K562 (cell line): Measurements from ENCODE around the gene MED15. TPM values are rescaled to one million over a fixed set of nuclear protein-coding genes. Genes with fewer than 3 reads are reported as not detected.

Experiments
- ATAC-seq: fragments of 200-7000 bp; cut with Tn5 transposase; 3 replicates; pipeline ENCODE4 v1.9.1; 2020; ENCODE audit warnings: moderate library complexity
- BruUV-seq: library from RNA; stranded (reverse); fragments of 400-500 nt; replicated peaks from 2 replicates; lab custom pipeline; 2021; lab: Mats Ljungman, UMichigan
- CTCF ChIA-PET: fragments of 300-600 bp; formaldehyde crosslinking; extraction: SDS; loops from one replicate; lab custom pipeline; 2021; ENCODE audit warnings: low intra/inter-chr PET ratio; lab: Yijun Ruan, JAX
- POLR2A ChIA-PET: fragments of 300-600, 350-650 bp; sonication (Branson Sonifier 250); formaldehyde crosslinking; extraction: SDS; loops from one replicate; lab custom pipeline; 2021; ENCODE audit warnings: antibody characterized with exemption, inconsistent platforms; lab: Yijun Ruan, JAX
- DNase-seq, 4 experiments: peaks; one replicate each; pipeline versions ENCODE4 v3.0.0 to v3.0.0-alpha.2; 2011 to 2018; ENCODE audit warnings: low spot score in 3 of 4, mixed read lengths in 3 of 4; ENCODE audit errors: extremely low read depth in 1 of 4
- FAIRE-seq: peaks from 2 replicates; lab custom pipeline; 2011; peaks lifted over from hg19 to GRCh38; lab: Jason Lieb, UNC
- H2AFZ ChIP-seq: 2 replicates; pipeline ENCODE4 v1.6.0; 2011; ENCODE audit warnings: low read depth, low read length, control low read depth, inconsistent platforms
- H3K27ac ChIP-seq: fragments of 200-600 bp; 3 replicates; pipeline ENCODE4 v1.8.0; 2011; ENCODE audit warnings: low read depth, mild to moderate bottlenecking, control low read depth, inconsistent platforms, low read length, moderate library complexity, mixed read lengths; ENCODE audit errors: extremely low read depth
- H3K27me3 ChIP-seq, 2 experiments: fragments of 300-600 bp in 1 of 2; 2 replicates in 1 of 2; 3 replicates in 1 of 2; pipeline versions ENCODE4 v1.6.0 to v1.8.0; 2011; ENCODE audit warnings: inconsistent platforms in 2 of 2, low read length in 2 of 2, mild to moderate bottlenecking in 1 of 2, mixed read lengths in 1 of 2, moderate library complexity in 1 of 2; ENCODE audit not compliant: control insufficient read depth in 2 of 2, insufficient read depth in 2 of 2
- H3K36me3 ChIP-seq: fragments of 300-600 bp; 3 replicates; pipeline ENCODE4 v1.8.0; 2011; ENCODE audit warnings: mild to moderate bottlenecking, low read length, inconsistent platforms; ENCODE audit not compliant: control insufficient read depth, insufficient read depth
- H3K4me1 ChIP-seq, 2 experiments: fragments of 200-600 bp in 1 of 2; replicated peaks in 1 of 2; 2 replicates in 1 of 2; 3 replicates in 1 of 2; pipeline versions ENCODE4 v1.5.1 to v1.8.0; 2011; ENCODE audit warnings: inconsistent platforms in 2 of 2, low read length in 2 of 2, mild to moderate bottlenecking in 1 of 2, mixed read lengths in 1 of 2, moderate library complexity in 1 of 2; ENCODE audit not compliant: control insufficient read depth in 2 of 2, insufficient read depth in 2 of 2
- H3K4me2 ChIP-seq: 2 replicates; pipeline ENCODE4 v1.6.1; 2011; ENCODE audit warnings: low read length, control low read depth, inconsistent platforms, mixed read lengths; ENCODE audit not compliant: insufficient read depth
- H3K4me3 ChIP-seq: fragments of 200-600 bp; sonication (generic), shearing (Covaris generic); 2 replicates; pipeline ENCODE4 v1.5.1; 2016; ENCODE audit warnings: control low read depth, inconsistent platforms
- H3K79me2 ChIP-seq: fragments of 200-600 bp; 3 replicates; pipeline ENCODE4 v1.8.0; 2011; ENCODE audit warnings: low read length, inconsistent platforms; ENCODE audit not compliant: control insufficient read depth, insufficient read depth
- H3K9ac ChIP-seq, 2 experiments: 2 replicates each; pipeline versions ENCODE4 v1.6.0 to v1.6.1; 2011; ENCODE audit warnings: low read depth in 2 of 2, low read length in 2 of 2, control low read depth in 1 of 2, inconsistent platforms in 1 of 2, mild to moderate bottlenecking in 1 of 2, mixed read lengths in 1 of 2; ENCODE audit not compliant: insufficient read depth in 1 of 2
- H3K9me1 ChIP-seq: one replicate; pipeline ENCODE4 v1.6.0; 2011; ENCODE audit warnings: inconsistent platforms, mild to moderate bottlenecking, low read length, moderate library complexity; ENCODE audit not compliant: control insufficient read depth, insufficient read depth
- H3K9me3 ChIP-seq: replicated peaks from 2 replicates; pipeline ENCODE4 v1.5.1; 2011; ENCODE audit warnings: low read depth, low read length, inconsistent platforms; ENCODE audit not compliant: control insufficient read depth, insufficient read depth
- H4K20me1 ChIP-seq: replicated peaks from 2 replicates; pipeline ENCODE4 v1.6.1; 2011; ENCODE audit warnings: low read length, inconsistent platforms, mixed read lengths; ENCODE audit not compliant: control insufficient read depth, insufficient read depth
- ARID1B ChIP-seq: fragments of 450-650 bp; IDR thresholded peaks from 2 replicates; pipeline ENCODE4 v1.6.1; 2016; ENCODE audit warnings: antibody characterized with exemption, mild to moderate bottlenecking, inconsistent platforms
- CBFA2T3 ChIP-seq: fragments of 450-650 bp; IDR thresholded peaks from 2 replicates; pipeline ENCODE4 v1.6.1; 2017
- FOXA3 ChIP-seq, 2 experiments: fragments of 450-650 bp in 1 of 2; sonication (generic) in 1 of 2; formaldehyde crosslinking; IDR thresholded peaks in 1 of 2; conservative IDR thresholded peaks in 1 of 2; 2 replicates each; pipeline versions ENCODE4 v1.4.0 to v1.8.0; 2020 to 2022; ENCODE audit warnings: mild to moderate bottlenecking in 2 of 2, missing genetic modification reagents in 1 of 2
- HOXB6 ChIP-seq: fragments of 250-450 bp; sonication (Bioruptor Pico); IDR thresholded peaks from 2 replicates; pipeline ENCODE4 v1.5.1; 2022; ENCODE audit warnings: mild to moderate bottlenecking, borderline replicate concordance
- KDM4B ChIP-seq, 2 experiments: fragments of 450-650 bp in 1 of 2; sonication (generic) in 1 of 2; IDR thresholded peaks; 2 replicates each; pipeline ENCODE4 v1.6.1; 2016 to 2017; ENCODE audit warnings: borderline replicate concordance in 2 of 2, antibody characterized with exemption in 1 of 2, low read depth in 1 of 2, mild to moderate bottlenecking in 1 of 2
- POLR2G ChIP-seq: fragments of 200-400 bp; formaldehyde crosslinking; IDR thresholded peaks from 2 replicates; pipeline ENCODE4 v1.6.1; 2017; ENCODE audit warnings: low read depth, mild to moderate bottlenecking, antibody characterized with exemption, low read length, moderate library complexity
- RBM39 ChIP-seq: fragments of 200-400 bp; formaldehyde crosslinking; optimal IDR thresholded peaks from 2 replicates; pipeline ENCODE3; 2018; ENCODE audit warnings: low read depth, low read length
- TEAD2 ChIP-seq: fragments of 450-650 bp; IDR thresholded peaks from 2 replicates; pipeline ENCODE4 v1.6.1; 2016; ENCODE audit warnings: missing genetic modification characterization, control low read depth, missing compliant biosample characterization
- ZFX ChIP-seq: sonication (generic); formaldehyde crosslinking; IDR thresholded peaks from 2 replicates; pipeline ENCODE4 v1.8.0; 2022; ENCODE audit warnings: mild to moderate bottlenecking, missing genetic modification reagents, moderate library complexity
- ZNF165 ChIP-seq: fragments of 250-450 bp; sonication (Bioruptor Pico); IDR thresholded peaks from 2 replicates; pipeline ENCODE4 v1.4.0; 2020; ENCODE audit warnings: borderline replicate concordance
- ZNF232 ChIP-seq: sonication (generic); formaldehyde crosslinking; IDR thresholded peaks from 2 replicates; pipeline ENCODE4 v1.8.0; 2022; ENCODE audit warnings: mild to moderate bottlenecking, missing genetic modification reagents
- ZNF584 ChIP-seq: fragments of 200-800 bp; sonication (Bioruptor generic); IDR thresholded peaks from 2 replicates; pipeline ENCODE4 v1.6.1; 2016; ENCODE audit warnings: low read depth, mild to moderate bottlenecking, missing genetic modification characterization, missing compliant biosample characterization
- ZNF830 ChIP-seq: fragments of 250-450 bp; sonication (Bioruptor Pico); IDR thresholded peaks from 2 replicates; pipeline ENCODE4 v1.5.0; 2021; ENCODE audit warnings: mild to moderate bottlenecking
- WGBS: fragments of 100-300 bp; shearing (Covaris generic); methylation state at CpG from one replicate; pipeline ENCODE4 v1.1.6; 2016; ENCODE audit warnings: low coverage, mixed read lengths; ENCODE audit not compliant: insufficient coverage; ENCODE audit errors: missing lambda C conversion rate; 5-methylcytosine and 5-hydroxymethylcytosine counted together
- in situ Hi-C: fragments of 300-500 bp; cut with MboI; formaldehyde crosslinking; loops from 4 replicates; pipeline ENCODE4 v1.15.0; 2018; ENCODE audit warnings: inconsistent platforms, mixed read lengths
- intact Hi-C: fragments of 100-400 bp; cut with micrococcal nuclease; formaldehyde crosslinking; loops from 2 replicates; pipeline ENCODE4 v1.14.2; 2022
- polyA plus RNA-seq, 8 experiments: library from polyadenylated mRNA; depleted of rRNA in 4 of 8; stranded (reverse) in 5 of 8; unstranded in 3 of 8; fragments of >200 nt; fragmentation: Nextera tagmentation in 2 of 8; fragmentation: Illumina TruSeq in 1 of 8; extraction: Ambion mirVana in 2 of 8; extraction: Trizol in 1 of 8; gene quantifications; 2 replicates each; pipeline versions ENCODE4 v1.2.1 to v1.2.3, GENCODE V29; 2011 to 2014; ENCODE audit warnings: inconsistent platforms in 1 of 8, missing spikeins in 1 of 8
- total RNA-seq, 7 experiments: library from RNA; depleted of rRNA in 6 of 7; stranded (reverse); fragments of >200 nt in 6 of 7; fragmentation: Illumina TruSeq in 2 of 7; extraction: Trizol in 2 of 7; gene quantifications; 2 replicates each; pipeline versions ENCODE4 v1.2.1 to v1.2.3, GENCODE V29; 2011 to 2021; ENCODE audit warnings: low replicate concordance in 1 of 7
- TF ChIP-seq, protein P1 (sequence below): sonication (generic); formaldehyde crosslinking; IDR thresholded peaks from 2 replicates; pipeline ENCODE4 v1.8.0; 2022; ENCODE audit warnings: mild to moderate bottlenecking, missing genetic modification reagents, borderline replicate concordance
- TF ChIP-seq, protein P2 (sequence below): sonication (generic); formaldehyde crosslinking; IDR thresholded peaks from 2 replicates; pipeline ENCODE4 v1.9.0; 2022; ENCODE audit warnings: mild to moderate bottlenecking, missing genetic modification reagents

MED15 gene
- total and polyA plus RNA-seq, 9 of the 15 experiments (the other 6 are each of a cell fraction or from before 2014, with no cell fraction given) = 4.0 to 271 (median 60.1) TPM

DNA sequence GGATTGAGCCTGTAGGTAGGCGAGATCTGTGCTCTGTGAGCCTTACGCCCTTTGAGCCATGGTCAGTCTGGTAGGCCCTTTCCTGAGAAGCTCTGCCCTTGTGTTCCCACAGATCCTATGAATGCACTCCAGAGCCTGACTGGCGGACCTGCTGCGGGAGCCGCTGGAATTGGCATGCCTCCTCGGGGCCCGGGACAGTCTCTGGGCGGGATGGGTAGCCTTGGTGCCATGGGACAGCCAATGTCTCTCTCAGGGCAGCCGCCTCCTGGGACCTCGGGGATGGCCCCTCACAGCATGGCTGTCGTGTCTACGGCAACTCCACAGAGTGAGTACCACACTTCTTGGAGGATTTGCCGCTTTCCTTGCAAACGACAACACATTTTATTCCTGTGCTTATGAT is 47.4 kb downstream of the MED15 start (continued):
- TF ChIP-seq RBM39 (peak; percentile 45), POLR2G (peak; percentile 27; the same call in 1 of the 2 replicates), TEAD2 (tag) (no peak), CBFA2T3 (no peak), ZNF584 (CRISPR knock-in tag) (no peak)

DNA sequence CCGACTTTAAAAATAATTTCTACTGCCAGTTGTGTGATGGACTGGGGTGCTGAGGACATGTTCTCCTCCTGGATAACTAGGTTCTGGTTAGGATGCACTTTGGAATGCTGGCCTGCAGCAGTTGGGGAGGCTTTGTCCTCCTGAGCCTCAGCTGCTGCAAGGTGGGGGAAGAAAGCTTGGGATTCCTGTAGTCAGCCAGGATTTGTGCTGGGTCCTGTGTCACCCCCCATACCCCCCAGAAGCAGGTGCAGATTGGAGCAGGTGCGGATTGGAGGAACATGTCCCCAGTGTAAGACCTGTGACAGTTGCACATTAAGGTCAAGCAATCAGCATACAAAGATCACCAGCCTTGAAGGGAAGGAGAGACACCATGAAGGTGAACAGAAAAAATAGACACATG is 51.1 kb downstream of the MED15 start:
- intact Hi-C loops (no loop called here), in situ Hi-C loops (no loop called here)
- Histone ChIP-seq H3K27ac (no peak overlapping the region), H3K36me3 (peaks cover 91% of the 10 kb centered on the region), H3K27me3 (no peaks in the 10 kb centered on the region), H3K4me2 (no peak overlapping the region), H3K9me1 (peaks cover 9% of the 10 kb centered on the region), H3K9me3 (no peaks in the 10 kb centered on the region), H4K20me1 (peaks cover 27% of the 10 kb centered on the region; the same call in 1 of the 2 replicates), H3K4me3 (no peak overlapping the region), H3K9ac (no peak overlapping the region), H2AFZ (no peak overlapping the region), H3K79me2 (peaks cover 16% of the 10 kb centered on the region; the same call in 2 of the 3 replicates), H3K4me1 (peaks cover 14 to 21% of the 10 kb centered on the region in 2 experiments)
- no peak for DNase-seq
- CTCF ChIA-PET = no interaction called here
- WGBS = 99% methylated on average over 2 of the region's 2 CpGs
- POLR2A ChIA-PET = interaction anchor here (0.7 to 68.9 kb wide), 6 partner anchors 10 to 39 kb away, joined by 3 to 1693 read pairs (median 10); partner anchors contain the start of gene MED15
- no TSS peak for BruUV-seq
- ATAC-seq = no peak
- FAIRE-seq = no peak
- 0 out of 4 replicates have a peak, but pooled peaks of 1 of the 2 experiments have one; percentile 21 for TF ChIP-seq FOXA3 (CRISPR knock-in tag; conservative IDR thresholded peaks at IDR 0.05 in 1 of 2, IDR thresholded peaks at IDR 0.05 in 1 of 2)
- TF ChIP-seq, protein P1, sequence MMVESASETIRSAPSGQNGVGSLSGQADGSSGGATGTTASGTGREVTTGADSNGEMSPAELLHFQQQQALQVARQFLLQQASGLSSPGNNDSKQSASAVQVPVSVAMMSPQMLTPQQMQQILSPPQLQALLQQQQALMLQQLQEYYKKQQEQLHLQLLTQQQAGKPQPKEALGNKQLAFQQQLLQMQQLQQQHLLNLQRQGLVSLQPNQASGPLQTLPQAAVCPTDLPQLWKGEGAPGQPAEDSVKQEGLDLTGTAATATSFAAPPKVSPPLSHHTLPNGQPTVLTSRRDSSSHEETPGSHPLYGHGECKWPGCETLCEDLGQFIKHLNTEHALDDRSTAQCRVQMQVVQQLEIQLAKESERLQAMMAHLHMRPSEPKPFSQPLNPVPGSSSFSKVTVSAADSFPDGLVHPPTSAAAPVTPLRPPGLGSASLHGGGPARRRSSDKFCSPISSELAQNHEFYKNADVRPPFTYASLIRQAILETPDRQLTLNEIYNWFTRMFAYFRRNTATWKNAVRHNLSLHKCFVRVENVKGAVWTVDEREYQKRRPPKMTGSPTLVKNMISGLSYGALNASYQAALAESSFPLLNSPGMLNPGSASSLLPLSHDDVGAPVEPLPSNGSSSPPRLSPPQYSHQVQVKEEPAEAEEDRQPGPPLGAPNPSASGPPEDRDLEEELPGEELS (CRISPR knock-in tag) = 0 out of 2 replicates have a peak, but pooled peaks have one; percentile 34
- TF ChIP-seq ZNF830 (CRISPR knock-in tag) = 0 out of 2 replicates have a peak, but pooled peaks have one; percentile 57
- TF ChIP-seq ARID1B = no peak
- TF ChIP-seq ZNF232 (CRISPR knock-in tag) = 0 out of 2 replicates have a peak, but pooled peaks have one; percentile 20
- 0 out of 4 replicates have a peak, but pooled peaks of 1 of the 2 experiments have one; percentile 23 for TF ChIP-seq KDM4B (IDR thresholded peaks at IDR 0.05; ENCODE audit: borderline replicate concordance in 2 of 2, low read depth in 1 of 2)
- TF ChIP-seq, protein P2, sequence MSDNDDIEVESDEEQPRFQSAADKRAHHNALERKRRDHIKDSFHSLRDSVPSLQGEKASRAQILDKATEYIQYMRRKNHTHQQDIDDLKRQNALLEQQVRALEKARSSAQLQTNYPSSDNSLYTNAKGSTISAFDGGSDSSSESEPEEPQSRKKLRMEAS (CRISPR knock-in tag) = peak; percentile 53
- no peak for TF ChIP-seq HOXB6 (CRISPR knock-in tag)
- no peak for TF ChIP-seq ZFX (CRISPR knock-in tag)
- no peak for TF ChIP-seq ZNF165 (CRISPR knock-in tag)
